ENCODE results near the gene WDR59. TPM values are rescaled to one million over a fixed set of nuclear protein-coding genes. Genes with fewer than 3 reads are reported as not detected.

Gene WDR59
- total and polyA plus RNA-seq, 2 donors (not counting 3 experiments of a cell fraction or from before 2014, with no cell fraction given): 51.1 to 60.0 TPM

GRCh38 chr16:74995986-74996385 is 11.1 kb upstream of the WDR59 start:
- Histone ChIP-seq H3K4me2 (ENCODE audit: insufficient read depth, low read length) (no peak overlapping the region), H3K27me3 (ENCODE audit: control insufficient read depth in 2 of 2, insufficient read depth in 2 of 2, low read length in 2 of 2) (peaks cover 0 to 4% of the 10 kb centered on the region in 2 experiments), H4K20me1 (replicated peaks; ENCODE audit: control insufficient read depth, extremely low read depth, insufficient read depth, low read length) (no peaks in the 10 kb centered on the region), H3K36me3 (ENCODE audit: control insufficient read depth in 2 of 2, extremely low read depth in 1 of 2, insufficient read depth in 2 of 2, low read length in 2 of 2) (no peaks in the 10 kb centered on the region), H3K4me3 (replicated peaks in 1 of 3; ENCODE audit: insufficient read depth in 1 of 3, low read depth in 1 of 3, low read length in 3 of 3) (no peak overlapping the region), H3K9me1 (replicated peaks; ENCODE audit: control insufficient read depth, extremely low read depth, insufficient read depth, low read length) (no peaks in the 10 kb centered on the region), H3K9ac (replicated peaks; ENCODE audit: extremely low read depth, insufficient read depth, low read length) (no peak overlapping the region), H2AFZ (ENCODE audit: low read depth, low read length) (no peak overlapping the region), H3K4me1 (ENCODE audit: control insufficient read depth, extremely low read depth, insufficient read depth, low read length) (peaks cover 13% of the 10 kb centered on the region), H3K79me2 (ENCODE audit: control insufficient read depth, insufficient read depth, low read length) (peaks cover 16% of the 10 kb centered on the region), H3K27ac (ENCODE audit: insufficient read depth, low read depth, low read length) (no peak overlapping the region), H3K9me3 (replicated peaks; ENCODE audit: control insufficient read depth, insufficient read depth, low read length) (no peaks in the 10 kb centered on the region)
- FAIRE-seq (no peak), DNase-seq (ENCODE audit: low read depth, low spot score) (no peak)
- BruUV-seq (replicated peaks): no TSS peak
- POLR2A ChIA-PET: no interaction called here
- TF ChIP-seq, protein P1, sequence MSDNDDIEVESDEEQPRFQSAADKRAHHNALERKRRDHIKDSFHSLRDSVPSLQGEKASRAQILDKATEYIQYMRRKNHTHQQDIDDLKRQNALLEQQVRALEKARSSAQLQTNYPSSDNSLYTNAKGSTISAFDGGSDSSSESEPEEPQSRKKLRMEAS (IDR thresholded peaks at IDR 0.05; ENCODE audit: insufficient read depth, insufficient read length): no peak
- TF ChIP-seq POLR2AphosphoS5 (IDR thresholded peaks at IDR 0.05; ENCODE audit: insufficient read depth, low read depth, low read length): no peak
- TF ChIP-seq FOS (IDR thresholded peaks at IDR 0.05; ENCODE audit: borderline replicate concordance, insufficient read depth, low read length): no peak
- no peak for TF ChIP-seq POLR2A (IDR thresholded peaks at IDR 0.05; ENCODE audit: low read depth, low read length)
- no peak for TF ChIP-seq EZH2 (IDR thresholded peaks at IDR 0.05; ENCODE audit: borderline replicate concordance, low read depth, low read length, severe bottlenecking)
- TF ChIP-seq CTCF (IDR thresholded peaks at IDR 0.05; ENCODE audit: extremely low read depth in 1 of 2, insufficient read depth in 1 of 2, low read depth in 1 of 2, low read length in 2 of 2): no peak
- no peak for TF ChIP-seq MYC (IDR thresholded peaks at IDR 0.05; ENCODE audit: low read depth, low read length)
- no peak for TF ChIP-seq GATA2 (IDR thresholded peaks at IDR 0.05; ENCODE audit: insufficient read depth, insufficient read length, low read depth, low read length)
- intact Hi-C loops (cut with micrococcal nuclease): no loop called here
- CTCF ChIA-PET: interaction anchor here (3.0 to 5.9 kb wide), 2 partner anchors 8 to 115 kb away, joined by 22 to 317 read pairs; no protein-coding TSS in a partner anchor
- dilution Hi-C loops (cut with MboI; ENCODE audit: extremely low pct_ligation_motif_present, low sequenced_read_pairs): no loop called here
